Astrocyte of the spinal cord (primary cell): ENCODE measurements around the gene MISP.

Experiments
- DNase-seq: peaks from one replicate; pipeline ENCODE4 v3.0.0; 2011; ENCODE audit warnings: low read depth, low spot score
- H3K4me3 ChIP-seq: 2 replicates; pipeline ENCODE4 v1.5.1; 2011; ENCODE audit warnings: low read depth, mild to moderate bottlenecking, low read length, moderate library complexity
- CTCF ChIP-seq: IDR thresholded peaks from 2 replicates; pipeline ENCODE4 v1.5.1; 2012; ENCODE audit warnings: low read depth, mild to moderate bottlenecking, low read length, inconsistent platforms
- in situ Hi-C: cut with HindIII; loops from 2 replicates; pipeline ENCODE4 v1.10.0; 2017; ENCODE audit warnings: low sequenced_read_pairs

The MISP gene

GRCh38 chr19:782878-783668 lies 32.2 kb downstream of the MISP start:
- no peak for DNase-seq
- in situ Hi-C loops, result no loop called here
- H3K4me3 ChIP-seq, result no peak overlapping the region
- no peak for TF ChIP-seq CTCF

GRCh38 chr19:784541-784940 lies 33.6 kb downstream of the MISP start:
- no peak for DNase-seq
- TF ChIP-seq CTCF, result no peak
- H3K4me3 ChIP-seq, result no peak overlapping the region
- in situ Hi-C loops, result no loop called here

GRCh38 chr19:787536-787935 lies 36.6 kb downstream of the MISP start:
- no peak for DNase-seq
- no peak for TF ChIP-seq CTCF
- in situ Hi-C loops, result no loop called here
- no peak overlapping the region for H3K4me3 ChIP-seq

- no peak for DNase-seq
- in situ Hi-C loops, result no loop called here
- no peak for TF ChIP-seq CTCF
- H3K4me3 ChIP-seq, result no peak overlapping the region
Measured at GRCh38 chr19:788686-788982, 37.7 kb downstream of the MISP start.

GRCh38 chr19:788983-789700 lies 38.2 kb downstream of the MISP start:
- TF ChIP-seq CTCF, result no peak
- DNase-seq, result no peak
- no peak overlapping the region for H3K4me3 ChIP-seq
- in situ Hi-C loops, result no loop called here

- in situ Hi-C loops, result no loop called here
- DNase-seq, result no peak
- TF ChIP-seq CTCF, result no peak
- no peak overlapping the region for H3K4me3 ChIP-seq
Measured at GRCh38 chr19:789701-790060, 38.8 kb downstream of the MISP start.
